HepG2 (cell line): ENCODE data around the gene APOBEC3C. TPM values are rescaled to one million over a fixed set of nuclear protein-coding genes. Genes with fewer than 3 reads are reported as not detected.

ENCODE experiments used
- ATAC-seq: fragments of 200-7000 bp; cut with Tn5 transposase; 3 replicates; pipeline ENCODE4 v1.9.1; 2020; ENCODE audit warnings: mild to moderate bottlenecking, moderate library complexity
- BruUV-seq: library from RNA; stranded (reverse); fragments of 400-500 nt; replicated peaks from 2 replicates; lab custom pipeline; 2021; lab: Mats Ljungman, UMichigan
- CTCF ChIA-PET: fragments of 300-600 bp; formaldehyde crosslinking; extraction: SDS; loops from one replicate; lab custom pipeline; 2021; ENCODE audit warnings: low total read pairs, inconsistent platforms, low intra/inter-chr PET ratio; lab: Yijun Ruan, JAX
- POLR2A ChIA-PET: fragments of 350-600 bp; sonication (Branson Sonifier 250); formaldehyde crosslinking; loops from one replicate; lab custom pipeline; 2020; ENCODE audit warnings: antibody characterized with exemption, inconsistent platforms; lab: Yijun Ruan, JAX
- DNase-seq: peaks from one replicate; pipeline ENCODE4 v3.0.0-alpha.2; 2015; ENCODE audit warnings: low spot score
- FAIRE-seq: peaks from 3 replicates; lab custom pipeline; 2011; peaks lifted over from hg19 to GRCh38; lab: Jason Lieb, UNC
- H2AFZ ChIP-seq: one replicate; pipeline ENCODE4 v1.6.1; 2011; ENCODE audit warnings: low read length, inconsistent platforms
- H3K27ac ChIP-seq: fragments of 300-600 bp; 3 replicates; pipeline ENCODE4 v1.8.0; 2011; ENCODE audit warnings: mixed run types, mild to moderate bottlenecking, mixed read lengths, low read length, inconsistent platforms; ENCODE audit not compliant: insufficient read depth; ENCODE audit errors: extremely low read length
- H3K27me3 ChIP-seq, 2 experiments: fragments of 200-600 bp in 1 of 2; 2 replicates in 1 of 2; 3 replicates in 1 of 2; pipeline versions ENCODE4 v1.6.0 to v1.8.0; 2011; ENCODE audit warnings: low read length in 2 of 2, mild to moderate bottlenecking in 2 of 2, moderate library complexity in 2 of 2, inconsistent platforms in 1 of 2; ENCODE audit not compliant: insufficient read depth in 2 of 2, control insufficient read depth in 1 of 2
- H3K36me3 ChIP-seq, 2 experiments: fragments of 200-600 bp in 1 of 2; replicated peaks in 1 of 2; 2 replicates in 1 of 2; 3 replicates in 1 of 2; pipeline versions ENCODE4 v1.5.1 to v1.8.0; 2011; ENCODE audit warnings: low read length in 2 of 2, inconsistent platforms in 1 of 2; ENCODE audit not compliant: insufficient read depth in 2 of 2, control insufficient read depth in 1 of 2
- H3K4me1 ChIP-seq: 2 replicates; pipeline ENCODE4 v1.5.1; 2012; ENCODE audit warnings: low read length, inconsistent platforms; ENCODE audit not compliant: insufficient read depth
- H3K4me2 ChIP-seq: 2 replicates; pipeline ENCODE4 v1.6.0; 2011; ENCODE audit warnings: low read depth, low read length, inconsistent platforms
- H3K4me3 ChIP-seq, 3 experiments: fragments of 200-600 bp in 1 of 3; sonication (generic), shearing (Covaris generic) in 1 of 3; replicated peaks in 1 of 3; 2 replicates each; pipeline ENCODE4 v1.5.1; 2011 to 2016; ENCODE audit warnings: low read length in 3 of 3, inconsistent platforms in 2 of 3, low read depth in 2 of 3, mild to moderate bottlenecking in 2 of 3, control low read depth in 1 of 3, mixed read lengths in 1 of 3; ENCODE audit not compliant: insufficient read depth in 1 of 3
- H3K79me2 ChIP-seq: one replicate; pipeline ENCODE4 v1.6.1; 2011; ENCODE audit warnings: low read length, inconsistent platforms; ENCODE audit not compliant: insufficient read depth
- H3K9ac ChIP-seq: 2 replicates; pipeline ENCODE4 v1.6.0; 2011; ENCODE audit warnings: mild to moderate bottlenecking, low read depth, low read length, inconsistent platforms; ENCODE audit not compliant: insufficient read depth
- H3K9me3 ChIP-seq: 2 replicates; pipeline ENCODE4 v1.5.1; 2012; ENCODE audit warnings: mild to moderate bottlenecking, low read length
- H4K20me1 ChIP-seq: 2 replicates; pipeline ENCODE4 v1.6.0; 2011; ENCODE audit warnings: inconsistent platforms, mild to moderate bottlenecking, low read length, moderate library complexity; ENCODE audit not compliant: insufficient read depth
- FOXO1 ChIP-seq: sonication (generic); formaldehyde crosslinking; IDR thresholded peaks from 2 replicates; pipeline ENCODE4 v1.4.0; 2020; ENCODE audit warnings: missing genetic modification reagents
- PCBP2 ChIP-seq: fragments of 200-400 bp; formaldehyde crosslinking; optimal IDR thresholded peaks from 2 replicates; pipeline ENCODE3; 2018; ENCODE audit warnings: low read length, low read depth; ENCODE audit not compliant: poor library complexity, severe bottlenecking
- RBM39 ChIP-seq: fragments of 200-400 bp; formaldehyde crosslinking; IDR thresholded peaks from one replicate; pipeline ENCODE4 v1.6.1; 2018; ENCODE audit warnings: antibody characterized with exemption, mild to moderate bottlenecking, low read depth, low read length; ENCODE audit not compliant: poor library complexity, severe bottlenecking
- ZC3H13 ChIP-seq: sonication (generic); formaldehyde crosslinking; IDR thresholded peaks from 2 replicates; pipeline ENCODE4 v1.8.1; 2023; ENCODE audit warnings: mild to moderate bottlenecking, missing genetic modification reagents, moderate library complexity
- ZFYVE20 ChIP-seq: sonication (generic); formaldehyde crosslinking; IDR thresholded peaks from 2 replicates; pipeline ENCODE4 v1.8.0; 2023; ENCODE audit warnings: low read depth, mild to moderate bottlenecking, moderate library complexity, missing genetic modification reagents, borderline replicate concordance
- ZNF124 ChIP-seq: sonication (generic); formaldehyde crosslinking; IDR thresholded peaks from 2 replicates; pipeline ENCODE4 v1.4.0; 2020; ENCODE audit warnings: missing genetic modification reagents
- ZNF263 ChIP-seq: sonication (generic); formaldehyde crosslinking; IDR thresholded peaks from 2 replicates; pipeline ENCODE4 v1.4.0; 2020; ENCODE audit warnings: missing genetic modification reagents
- ZNF318 ChIP-seq: sonication (generic); formaldehyde crosslinking; IDR thresholded peaks from 2 replicates; pipeline ENCODE4 v1.4.0; 2020; ENCODE audit warnings: mild to moderate bottlenecking, missing genetic modification reagents
- ZNF510 ChIP-seq: sonication (generic); formaldehyde crosslinking; IDR thresholded peaks from 2 replicates; pipeline ENCODE4 v1.4.0; 2020; ENCODE audit warnings: low read depth, mild to moderate bottlenecking, missing genetic modification reagents
- WGBS: methylation state at CpG from one replicate; pipeline ENCODE4 v1.1.6; 2017; ENCODE audit warnings: low lambda C conversion rate; 5-methylcytosine and 5-hydroxymethylcytosine counted together
- in situ Hi-C: cut with HindIII; loops from 2 replicates; pipeline ENCODE4 v1.10.0; 2017; ENCODE audit warnings: low pct_unique_long_range_greater_than_20kb; ENCODE audit not compliant: extremely low pct_ligation_motif_present
- intact Hi-C: fragments of 100-400 bp; cut with micrococcal nuclease; formaldehyde crosslinking; loops from one replicate; pipeline ENCODE4 v1.10.0; 2022; ENCODE audit not compliant: unreplicated experiment
- polyA plus RNA-seq, 8 experiments: library from polyadenylated mRNA; depleted of rRNA in 3 of 8; stranded (reverse) in 7 of 8; unstranded in 1 of 8; fragments of >200 nt; fragmentation: Illumina TruSeq in 4 of 8; extraction: Trizol in 4 of 8; gene quantifications; 2 replicates each; pipeline versions ENCODE4 v1.2.1 to v1.2.3, GENCODE V29; 2011 to 2016; ENCODE audit warnings: low read depth in 4 of 8, missing spikeins in 1 of 8, mixed read lengths in 1 of 8; ENCODE audit not compliant: insufficient read depth in 1 of 8
- total RNA-seq, 5 experiments: library from RNA; depleted of rRNA; stranded (reverse); fragments of >200 nt; fragmentation: Illumina TruSeq; extraction: Trizol; gene quantifications; 2 replicates each; pipeline ENCODE4 v1.2.3, GENCODE V29; 2016; ENCODE audit warnings: low read depth in 1 of 5

Gene APOBEC3C
- total and polyA plus RNA-seq, 2 of the 13 experiments (the other 11 are each of a cell fraction or from before 2014, with no cell fraction given): 8.9 to 27.6 TPM

- in situ Hi-C loops: no loop called here
- Histone ChIP-seq H3K9me3 (no peaks in the 10 kb centered on the region), H3K4me1 (peaks cover 12% of the 10 kb centered on the region), H3K27me3 (no peaks in the 10 kb centered on the region; a peak in 1 of 5 replicates), H3K9ac (no peak overlapping the region), H3K36me3 (no peaks in the 10 kb centered on the region), H3K27ac (no peak overlapping the region), H2AFZ (no peak overlapping the region), H4K20me1 (no peaks in the 10 kb centered on the region), H3K4me3 (no peak overlapping the region), H3K4me2 (no peak overlapping the region), H3K79me2 (no peaks in the 10 kb centered on the region)
- BruUV-seq: no TSS peak
- FAIRE-seq (no peak), DNase-seq (no peak), ATAC-seq (no peak)
- CTCF ChIA-PET: no interaction called here
- WGBS: 68% methylated on average over 3 of the region's 4 CpGs
- intact Hi-C loops: no loop called here
- POLR2A ChIA-PET: no interaction called here
- TF ChIP-seq PCBP2 (no peak), ZNF263 (CRISPR knock-in tag) (peak; percentile 86)
Observed at GRCh38 chr22:39027717-39028116, 13.7 kb downstream of the APOBEC3C start.

- Histone ChIP-seq H3K9ac (no peak overlapping the region), H3K36me3 (no peaks in the 10 kb centered on the region), H4K20me1 (no peaks in the 10 kb centered on the region), H3K79me2 (no peaks in the 10 kb centered on the region), H2AFZ (no peak overlapping the region), H3K4me2 (no peak overlapping the region), H3K4me3 (no peak overlapping the region), H3K27me3 (no peaks in the 10 kb centered on the region; a peak in 1 of 5 replicates), H3K9me3 (no peaks in the 10 kb centered on the region), H3K27ac (no peak overlapping the region), H3K4me1 (peaks cover 12% of the 10 kb centered on the region)
- DNase-seq (no peak), FAIRE-seq (no peak), ATAC-seq (no peak)
- no peak for TF ChIP-seq ZC3H13 (CRISPR knock-in tag)
- TF ChIP-seq FOXO1 (CRISPR knock-in tag): no peak
- TF ChIP-seq ZNF510: no peak
- TF ChIP-seq ZNF124: no peak
- no peak for TF ChIP-seq RBM39
- TF ChIP-seq ZFYVE20 (CRISPR knock-in tag): no peak
- TF ChIP-seq ZNF318 (CRISPR knock-in tag): no peak
- intact Hi-C loops (no loop called here), in situ Hi-C loops (no loop called here)
- ChIA-PET CTCF (no interaction called here), POLR2A (no interaction called here)
- WGBS: 86% methylated on average over 11 of the region's 11 CpGs
- no TSS peak for BruUV-seq
Observed at GRCh38 chr22:39028281-39028680, 14.2 kb downstream of the APOBEC3C start.
